Cardiac fibroblast (primary cell): ENCODE measurements around the gene RAB36.

Source experiments
- DNase-seq, 2 donors: peaks; one replicate each; pipeline versions ENCODE4 v3.0.0 to v3.0.0-alpha.2; 2010; ENCODE audit warnings: low read depth in 2 of 2
- H3K4me3 ChIP-seq, 2 donors: replicated peaks in 1 of 2; 1 replicate in 1 of 2; 2 replicates in 1 of 2; pipeline ENCODE4 v1.5.1; 2011; ENCODE audit warnings: low read depth in 2 of 2, low read length in 2 of 2, mild to moderate bottlenecking in 2 of 2, moderate library complexity in 1 of 2
- CTCF ChIP-seq: IDR thresholded peaks from one replicate; pipeline ENCODE4 v1.5.1; 2011; ENCODE audit warnings: low read depth, mild to moderate bottlenecking, low read length, inconsistent platforms

RAB36 gene

GRCh38 chr22:23212061-23213021 is 67.1 kb downstream of the RAB36 start:
- DNase-seq, result no peak
- H3K4me3 ChIP-seq, result no peak overlapping the region
- TF ChIP-seq CTCF, result no peak

- H3K4me3 ChIP-seq, result no peak overlapping the region
- TF ChIP-seq CTCF, result no peak
- no peak for DNase-seq
Measured at GRCh38 chr22:23213022-23213555, 67.8 kb downstream of the RAB36 start.

- TF ChIP-seq CTCF, result no peak
- H3K4me3 ChIP-seq, result no peak overlapping the region
- DNase-seq, result no peak
Measured at GRCh38 chr22:23213581-23214334, 68.5 kb downstream of the RAB36 start.
